Activated T-helper 1 cell treated with anti-CD3 and anti-CD28 coated beads, Interleukin-12 subunit alpha, Interleukin-12 subunit beta, Interleukin-2, Interleukin-4 antibody, amounts not matched to agents 30 ng/mL and 10 ng/mL and 1 ng/mL, durations not matched to agents 14 hours and 24 hours and 36 hours (primary cell): ENCODE data around the gene AMTN. TPM values are rescaled to one million over a fixed set of nuclear protein-coding genes. Genes with fewer than 3 reads are reported as not detected.
"Not testable (repeated sequence)": the region's sequence is repeated elsewhere in the genome, so short reads cannot be mapped to it uniquely, and the experiment has no call there.

ENCODE experiments used
- DNase-seq: peaks from one replicate; pipeline ENCODE4 v3.0.0; 2021; ENCODE audit warnings: low spot score
- H3K27ac Mint-ChIP-seq: one replicate; pipeline ENCODE4 v1.8.0; 2021; ENCODE audit warnings: mild to moderate bottlenecking, mixed read lengths
- H3K27me3 Mint-ChIP-seq: one replicate; pipeline ENCODE4 v1.8.0; 2022; ENCODE audit warnings: mild to moderate bottlenecking, moderate library complexity, mixed read lengths; ENCODE audit not compliant: insufficient read depth
- H3K36me3 Mint-ChIP-seq: one replicate; pipeline ENCODE4 v1.8.0; 2021; ENCODE audit warnings: low read depth, mixed read lengths
- H3K4me1 Mint-ChIP-seq: one replicate; pipeline ENCODE4 v1.8.0; 2021; ENCODE audit warnings: low read depth, mixed read lengths
- H3K4me3 Mint-ChIP-seq: one replicate; pipeline ENCODE4 v1.8.0; 2021; ENCODE audit warnings: mild to moderate bottlenecking, moderate library complexity, mixed read lengths
- H3K9me3 Mint-ChIP-seq: one replicate; pipeline ENCODE4 v1.8.0; 2021; ENCODE audit warnings: mixed read lengths
- intact Hi-C: fragments of 100-400 bp; cut with micrococcal nuclease; formaldehyde crosslinking; loops from one replicate; pipeline ENCODE4 v1.15.1; 2024
- total RNA-seq: library from RNA; stranded (reverse); gene quantifications from 2 replicates; pipeline ENCODE4 v1.2.3, GENCODE V29; 2022

The AMTN gene
- total RNA-seq, 1 donor from 2014 or later, result not detected

DNA sequence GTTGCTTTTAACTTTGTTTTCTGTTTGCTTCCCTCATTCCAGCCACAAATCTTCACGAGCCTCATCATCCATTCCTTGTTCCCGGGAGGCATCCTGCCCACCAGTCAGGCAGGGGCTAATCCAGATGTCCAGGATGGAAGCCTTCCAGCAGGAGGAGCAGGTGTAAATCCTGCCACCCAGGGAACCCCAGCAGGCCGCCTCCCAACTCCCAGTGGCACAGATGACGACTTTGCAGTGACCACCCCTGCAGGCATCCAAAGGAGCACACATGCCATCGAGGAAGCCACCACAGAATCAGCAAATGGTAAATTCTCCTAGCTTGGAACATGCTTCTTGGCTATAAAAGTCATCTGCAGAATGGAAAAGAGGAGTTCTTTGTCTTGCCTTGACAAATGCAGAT lies 12.6 kb downstream of the AMTN start:
- Mint-ChIP-seq H3K4me1 (no peaks in the 10 kb centered on the region), H3K36me3 (no peaks in the 10 kb centered on the region), H3K4me3 (no peak overlapping the region), H3K9me3 (no peaks in the 10 kb centered on the region), H3K27ac (no peak overlapping the region), H3K27me3 (peaks cover 2% of the 10 kb centered on the region)
- intact Hi-C loops, result no loop called here
- no peak for DNase-seq

DNA sequence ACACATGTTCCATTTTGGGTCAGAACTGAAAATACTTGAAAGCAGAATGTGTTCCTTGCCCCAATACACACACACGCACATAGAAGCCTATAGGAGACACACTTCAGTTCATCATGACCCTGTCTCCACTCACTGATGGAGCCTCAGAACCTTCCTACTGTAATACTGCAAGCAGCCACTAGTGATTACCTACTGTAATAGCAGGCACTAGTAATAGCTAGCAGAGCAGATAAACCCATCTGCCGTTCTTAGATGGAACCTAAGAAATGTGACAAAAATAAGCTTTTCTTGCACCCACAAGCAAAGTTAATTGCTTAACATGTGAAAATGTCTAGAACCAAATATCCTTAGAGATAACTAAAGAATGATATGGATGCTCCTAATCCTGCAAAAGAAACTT lies 13.6 kb downstream of the AMTN start:
- H3K27me3 Mint-ChIP-seq, result no peaks in the 10 kb centered on the region
- DNase-seq, result no peak
- no peaks in the 10 kb centered on the region for H3K4me1 Mint-ChIP-seq
- no peak overlapping the region for H3K27ac Mint-ChIP-seq
- no peak overlapping the region for H3K4me3 Mint-ChIP-seq
- intact Hi-C loops, result no loop called here
- H3K9me3 Mint-ChIP-seq, result no peaks in the 10 kb centered on the region
- no peaks in the 10 kb centered on the region for H3K36me3 Mint-ChIP-seq

- no peak overlapping the region for H3K27ac Mint-ChIP-seq
- intact Hi-C loops, result no loop called here
- no peaks in the 10 kb centered on the region for H3K4me1 Mint-ChIP-seq
- H3K4me3 Mint-ChIP-seq, result no peak overlapping the region
- H3K9me3 Mint-ChIP-seq, result no peaks in the 10 kb centered on the region
- no peak for DNase-seq
- H3K36me3 Mint-ChIP-seq, result no peaks in the 10 kb centered on the region
- no peaks in the 10 kb centered on the region for H3K27me3 Mint-ChIP-seq
These were observed 14.8 kb downstream of the AMTN start for GRCh38 chr4:70533211-70533610.

DNA sequence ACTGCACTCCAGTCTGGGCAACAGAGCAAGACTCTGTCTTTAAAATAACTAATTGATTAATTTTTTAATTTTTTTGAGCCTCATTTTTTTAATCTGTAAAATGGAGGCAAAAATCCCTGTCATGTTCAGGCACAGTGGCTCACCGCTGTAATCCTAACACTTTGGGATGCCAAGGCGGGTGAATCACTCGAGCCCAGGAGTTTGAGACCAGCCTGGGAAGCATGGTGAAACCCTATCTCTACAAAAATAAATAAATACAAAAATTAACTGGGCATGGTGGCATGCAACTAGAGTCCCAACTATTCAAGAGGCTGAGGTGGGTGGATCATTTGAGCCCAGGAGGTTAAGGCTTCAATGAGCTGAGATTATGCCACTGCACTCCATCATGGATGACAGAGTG lies 15.4 kb downstream of the AMTN start:
- intact Hi-C loops, result no loop called here
- Mint-ChIP-seq H3K27ac (no peak overlapping the region), H3K9me3 (no peaks in the 10 kb centered on the region), H3K27me3 (no peaks in the 10 kb centered on the region), H3K4me3 (no peak overlapping the region), H3K4me1 (no peaks in the 10 kb centered on the region), H3K36me3 (no peaks in the 10 kb centered on the region)
- DNase-seq, result no peak

DNA sequence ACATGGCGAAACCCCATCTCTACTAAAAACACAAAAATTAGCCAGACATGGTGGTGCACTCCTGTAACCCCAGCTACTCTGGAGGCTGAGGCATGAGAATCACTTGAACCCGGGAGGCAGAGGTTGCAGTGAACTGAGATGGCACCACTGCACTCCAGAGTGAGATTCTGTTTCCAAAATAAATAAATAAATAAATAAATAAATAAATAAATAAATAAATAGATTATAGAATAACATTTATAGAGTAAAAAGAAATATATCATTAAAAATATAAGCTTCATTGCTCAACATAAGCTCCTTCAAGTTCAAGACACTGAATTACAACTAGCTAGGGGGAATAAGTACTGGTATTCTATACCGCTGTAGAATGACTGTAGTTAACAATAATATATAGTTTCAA lies 16.5 kb downstream of the AMTN start:
- H3K36me3 Mint-ChIP-seq, intact Hi-C loops, H3K4me1 Mint-ChIP-seq, H3K27ac Mint-ChIP-seq, DNase-seq, H3K9me3 Mint-ChIP-seq, H3K27me3 Mint-ChIP-seq, H3K4me3 Mint-ChIP-seq: not testable (repeated sequence)

- DNase-seq, result no peak
- Mint-ChIP-seq H3K27me3 (peaks cover 2% of the 10 kb centered on the region), H3K4me1 (no peaks in the 10 kb centered on the region), H3K9me3 (no peaks in the 10 kb centered on the region), H3K27ac (no peak overlapping the region), H3K36me3 (no peaks in the 10 kb centered on the region), H3K4me3 (no peak overlapping the region)
- intact Hi-C loops, result no loop called here
These were observed 20.5 kb downstream of the AMTN start for GRCh38 chr4:70538869-70539268.

- Mint-ChIP-seq H3K27ac (no peak overlapping the region), H3K27me3 (peaks cover 2% of the 10 kb centered on the region), H3K4me1 (no peaks in the 10 kb centered on the region), H3K4me3 (no peak overlapping the region), H3K9me3 (no peaks in the 10 kb centered on the region), H3K36me3 (no peaks in the 10 kb centered on the region)
- no peak for DNase-seq
- intact Hi-C loops, result no loop called here
These were observed 26.0 kb downstream of the AMTN start for GRCh38 chr4:70544279-70544868.

GRCh38 chr4:70556856-70557255 lies 38.5 kb downstream of the AMTN start:
- no peaks in the 10 kb centered on the region for H3K9me3 Mint-ChIP-seq
- H3K27ac Mint-ChIP-seq, result no peak overlapping the region
- peaks cover 3% of the 10 kb centered on the region for H3K27me3 Mint-ChIP-seq
- no peak for DNase-seq
- no peaks in the 10 kb centered on the region for H3K4me1 Mint-ChIP-seq
- H3K4me3 Mint-ChIP-seq, result no peak overlapping the region
- intact Hi-C loops, result loop anchor here (5.0 kb wide), 1 partner anchor 870 kb away; no protein-coding TSS in a partner anchor
- H3K36me3 Mint-ChIP-seq, result no peaks in the 10 kb centered on the region

- DNase-seq, result peak; percentile 2
- intact Hi-C loops, result loop anchor here (5.0 kb wide), 1 partner anchor 872 kb away; no protein-coding TSS in a partner anchor
- Mint-ChIP-seq H3K4me1 (no peaks in the 10 kb centered on the region), H3K27me3 (peaks cover 3% of the 10 kb centered on the region), H3K9me3 (no peaks in the 10 kb centered on the region), H3K4me3 (no peak overlapping the region), H3K36me3 (no peaks in the 10 kb centered on the region), H3K27ac (no peak overlapping the region)
These were observed 41.0 kb downstream of the AMTN start for GRCh38 chr4:70559211-70559830.

DNA sequence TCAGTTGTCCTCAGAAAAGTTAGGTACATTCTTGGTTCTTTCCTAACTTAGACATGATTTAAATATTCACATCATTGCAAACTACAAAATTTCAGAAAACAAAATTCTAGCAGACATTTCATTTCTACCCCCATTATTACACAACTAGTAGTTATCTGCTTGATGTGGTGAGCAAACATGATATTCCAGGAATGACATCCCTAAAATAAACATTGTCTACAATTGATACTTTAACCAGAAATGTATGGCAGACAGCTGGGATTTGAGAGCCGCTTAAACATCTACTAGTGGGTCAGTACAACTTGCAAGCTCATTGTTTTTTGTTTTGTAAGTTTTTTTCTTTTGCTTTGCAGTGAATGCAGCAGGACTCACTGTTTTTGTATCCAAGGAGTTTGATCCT lies 41.6 kb downstream of the AMTN start:
- Mint-ChIP-seq H3K27me3 (peaks cover 3% of the 10 kb centered on the region), H3K4me1 (no peaks in the 10 kb centered on the region), H3K36me3 (no peaks in the 10 kb centered on the region), H3K9me3 (no peaks in the 10 kb centered on the region), H3K4me3 (no peak overlapping the region), H3K27ac (no peak overlapping the region)
- intact Hi-C loops, result loop anchor here (5.0 kb wide), 1 partner anchor 873 kb away; no protein-coding TSS in a partner anchor
- no peak for DNase-seq

DNA sequence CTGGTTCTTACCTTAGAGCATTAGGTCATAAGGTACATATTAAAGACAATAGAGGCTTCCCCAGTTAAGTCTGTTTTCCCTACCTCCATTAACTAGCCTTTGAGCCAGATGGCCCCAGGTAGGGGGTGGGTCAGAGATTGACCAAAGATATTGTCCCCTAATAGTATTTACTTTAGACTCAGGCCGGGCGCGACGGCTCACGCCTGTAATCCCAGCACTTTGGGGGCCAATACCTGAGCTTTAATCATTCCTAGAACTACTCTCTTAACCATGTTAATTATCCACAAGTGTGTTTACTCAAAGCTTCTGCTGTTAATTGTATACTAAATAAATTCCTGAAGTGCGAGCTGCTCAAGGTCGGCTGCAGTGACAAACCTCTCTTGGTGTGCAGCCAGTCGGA lies 45.7 kb downstream of the AMTN start:
- H3K4me3 Mint-ChIP-seq, result no peak overlapping the region
- intact Hi-C loops, result no loop called here
- peaks cover 3% of the 10 kb centered on the region for H3K27me3 Mint-ChIP-seq
- H3K36me3 Mint-ChIP-seq, result no peaks in the 10 kb centered on the region
- no peaks in the 10 kb centered on the region for H3K4me1 Mint-ChIP-seq
- no peak overlapping the region for H3K27ac Mint-ChIP-seq
- H3K9me3 Mint-ChIP-seq, result no peaks in the 10 kb centered on the region
- DNase-seq, result no peak

GRCh38 chr4:70570796-70571195 lies 52.4 kb downstream of the AMTN start:
- no peak for DNase-seq
- intact Hi-C loops, result no loop called here
- no peaks in the 10 kb centered on the region for H3K36me3 Mint-ChIP-seq
- no peak overlapping the region for H3K4me3 Mint-ChIP-seq
- H3K9me3 Mint-ChIP-seq, result no peaks in the 10 kb centered on the region
- H3K4me1 Mint-ChIP-seq, result no peaks in the 10 kb centered on the region
- no peaks in the 10 kb centered on the region for H3K27me3 Mint-ChIP-seq
- no peak overlapping the region for H3K27ac Mint-ChIP-seq

DNA sequence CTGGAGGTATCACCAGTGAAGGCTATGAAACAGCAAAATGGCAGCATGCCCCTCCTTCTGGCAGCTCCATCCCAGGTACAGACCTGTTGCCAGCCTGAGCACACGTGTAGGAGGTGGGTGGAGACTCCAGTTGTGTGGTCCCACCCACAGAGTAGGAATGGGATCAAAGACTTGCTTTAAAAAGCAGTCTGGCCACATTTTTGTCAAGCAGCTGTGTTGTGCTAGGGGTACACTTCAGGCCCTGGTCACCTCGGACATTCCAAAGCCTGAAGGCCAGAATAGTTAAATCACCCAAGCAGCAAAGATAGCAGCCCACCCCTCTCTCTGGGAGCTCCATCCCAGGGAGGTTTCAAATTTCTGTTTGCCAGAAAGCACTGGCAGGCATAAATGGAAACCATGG lies 53.4 kb downstream of the AMTN start:
- intact Hi-C loops, result no loop called here
- no peaks in the 10 kb centered on the region for H3K27me3 Mint-ChIP-seq
- H3K4me3 Mint-ChIP-seq, result no peak overlapping the region
- no peaks in the 10 kb centered on the region for H3K9me3 Mint-ChIP-seq
- no peak overlapping the region for H3K27ac Mint-ChIP-seq
- no peak for DNase-seq
- no peaks in the 10 kb centered on the region for H3K36me3 Mint-ChIP-seq
- no peaks in the 10 kb centered on the region for H3K4me1 Mint-ChIP-seq

GRCh38 chr4:70575964-70576363 lies 57.6 kb downstream of the AMTN start:
- H3K27ac Mint-ChIP-seq, result no peak overlapping the region
- H3K27me3 Mint-ChIP-seq, result no peaks in the 10 kb centered on the region
- no peak overlapping the region for H3K4me3 Mint-ChIP-seq
- H3K36me3 Mint-ChIP-seq, result no peaks in the 10 kb centered on the region
- no peak for DNase-seq
- H3K4me1 Mint-ChIP-seq, result no peaks in the 10 kb centered on the region
- intact Hi-C loops, result no loop called here
- peaks cover 3% of the 10 kb centered on the region for H3K9me3 Mint-ChIP-seq
